Loucy (cell line): ENCODE results near the gene GALNT7.

ENCODE experiments used
- CTCF ChIP-seq: fragments of 200-600 bp; sonication (generic); conservative IDR thresholded peaks from 2 replicates; pipeline ENCODE4 v1.5.1; 2014; ENCODE audit warnings: mild to moderate bottlenecking, antibody characterized with exemption, low read length
- EZH2phosphoT487 ChIP-seq: fragments of 200-600 bp; IDR thresholded peaks from 2 replicates; pipeline ENCODE4 v1.6.1; 2018; ENCODE audit warnings: antibody characterized with exemption, mild to moderate bottlenecking, moderate library complexity, borderline replicate concordance

- TF ChIP-seq CTCF (no peak), EZH2phosphoT487 (no peak)
Observed at GRCh38 chr4:173230062-173230461, 61.5 kb downstream of the GALNT7 start.
